ENCODE data around the gene UNC5C. TPM values are rescaled to one million over a fixed set of nuclear protein-coding genes. Genes with fewer than 3 reads are reported as not detected.

The UNC5C gene
- total and polyA plus RNA-seq, 2 of the 8 experiments (the other 6 are each of a cell fraction or from before 2014, with no cell fraction given), result 0.30 to 1.3 TPM

- Histone ChIP-seq H3K18ac (ENCODE audit: extremely low read depth, low read length) (no peak overlapping the region), H3K4me3 (ENCODE audit: extremely low read depth in 1 of 4, insufficient read depth in 2 of 4, low read depth in 3 of 4, low read length in 4 of 4) (no peak overlapping the region), H3K23ac (ENCODE audit: insufficient read length) (no peak overlapping the region), H3K23me2 (ENCODE audit: low read depth, low read length) (no peaks in the 10 kb centered on the region), H3K56ac (replicated peaks; ENCODE audit: insufficient read length, low read depth, low read length) (no peak overlapping the region), H2AK5ac (ENCODE audit: low read depth, low read length) (no peak overlapping the region), H3K27me3 (replicated peaks in 1 of 4; ENCODE audit: control insufficient read depth in 3 of 4, extremely low read depth in 1 of 4, insufficient read depth in 3 of 4, low read length in 3 of 4) (no peaks in the 10 kb centered on the region), H3K4me2 (ENCODE audit: insufficient read depth in 1 of 2, low read depth in 2 of 2, low read length in 2 of 2) (no peak overlapping the region), H3K4ac (replicated peaks; ENCODE audit: insufficient read length, low read depth, low read length) (no peak overlapping the region), H3K14ac (ENCODE audit: insufficient read length) (no peak overlapping the region), H2AFZ (ENCODE audit: low read length) (no peak overlapping the region), H4K91ac (replicated peaks; ENCODE audit: insufficient read length, low read length) (no peak overlapping the region), H3K9ac (replicated peaks in 1 of 4; ENCODE audit: extremely low read depth in 1 of 4, low read depth in 3 of 4, low read length in 3 of 4) (no peak overlapping the region), H2BK15ac (ENCODE audit: low read length) (no peak overlapping the region), H3K79me2 (ENCODE audit: control insufficient read depth in 1 of 2, insufficient read depth in 2 of 2, low read length in 2 of 2) (no peaks in the 10 kb centered on the region), H3K79me1 (ENCODE audit: low read depth, low read length) (no peaks in the 10 kb centered on the region), H3K36me3 (ENCODE audit: control insufficient read depth in 2 of 4, insufficient read depth in 4 of 4, low read length in 3 of 4) (no peaks in the 10 kb centered on the region), H4K8ac (ENCODE audit: extremely low read depth, insufficient read depth, low read length) (no peak overlapping the region), H2BK20ac (ENCODE audit: low read length) (no peak overlapping the region), H3K27ac (ENCODE audit: low read depth, low read length) (no peak overlapping the region), H2BK12ac (ENCODE audit: low read depth, low read length) (no peak overlapping the region), H2BK5ac (ENCODE audit: low read depth, low read length) (no peak overlapping the region), H3K9me3 (ENCODE audit: insufficient read depth in 2 of 2, low read depth in 1 of 2, low read length in 1 of 2) (no peaks in the 10 kb centered on the region), H3K4me1 (replicated peaks in 1 of 4; ENCODE audit: control insufficient read depth in 3 of 4, insufficient read depth in 4 of 4, low read length in 3 of 4) (no peaks in the 10 kb centered on the region), H4K20me1 (replicated peaks in 1 of 2; ENCODE audit: control insufficient read depth in 1 of 2, insufficient read depth in 2 of 2, low read length in 2 of 2) (no peaks in the 10 kb centered on the region), H4K5ac (ENCODE audit: insufficient read length, low read depth, low read length) (no peak overlapping the region), H2BK120ac (replicated peaks; ENCODE audit: low read depth, low read length) (no peak overlapping the region)
- no peak for DNase-seq (ENCODE audit: low read depth in 1 of 2, low spot score in 2 of 2)
- ChIA-PET CTCF (ENCODE audit: partially characterized antibody) (no interaction called here), POLR2A (ENCODE audit: partially characterized antibody) (no interaction called here)
- WGBS, 2 experiments (ENCODE audit: extremely low coverage in 1 of 2, insufficient coverage in 1 of 2, insufficient read length in 1 of 2, insufficient replicate concordance in 2 of 2, low coverage in 1 of 2, low lambda C conversion rate in 2 of 2, missing lambda C conversion rate in 1 of 2), result 89% methylated on average over 1 of the region's 1 CpG; no CpG with 5 or more reads in 1 of the 2 experiments
- TF ChIP-seq PHF8 (conservative IDR thresholded peaks at IDR 0.05; ENCODE audit: low read depth, low read length), result no peak
- no peak for TF ChIP-seq BACH1 (IDR thresholded peaks at IDR 0.05; ENCODE audit: low read length)
- no peak for TF ChIP-seq EZH2 (IDR thresholded peaks at IDR 0.05; ENCODE audit: low read depth, low read length, severe bottlenecking)
- no peak for TF ChIP-seq USF2 (IDR thresholded peaks at IDR 0.05; ENCODE audit: low read length)
- no peak for TF ChIP-seq SIN3A (conservative IDR thresholded peaks at IDR 0.05 in 1 of 2, IDR thresholded peaks at IDR 0.05 in 1 of 2; ENCODE audit: low read depth in 1 of 2, low read length in 2 of 2)
- no peak for TF ChIP-seq CHD1 (IDR thresholded peaks at IDR 0.05; ENCODE audit: low read depth, low read length)
- no peak for TF ChIP-seq BCL11A (IDR thresholded peaks at IDR 0.05; ENCODE audit: low read depth in 2 of 2, low read length in 2 of 2)
- no peak for TF ChIP-seq ASH2L (IDR thresholded peaks at IDR 0.05; ENCODE audit: low read length)
- no peak for TF ChIP-seq CTBP2 (IDR thresholded peaks at IDR 0.05; ENCODE audit: borderline replicate concordance, insufficient read depth, insufficient read length, low read length)
- no peak for TF ChIP-seq CBX5 (IDR thresholded peaks at IDR 0.05; ENCODE audit: low read depth, low read length)
- TF ChIP-seq HDAC6 (IDR thresholded peaks at IDR 0.05; ENCODE audit: low read depth, low read length), result no peak
- no peak for TF ChIP-seq NANOG (IDR thresholded peaks at IDR 0.05; ENCODE audit: insufficient read depth, low read depth, low read length, poor library complexity, severe bottlenecking)
- no peak for TF ChIP-seq EGR1 (IDR thresholded peaks at IDR 0.05; ENCODE audit: borderline replicate concordance, low read depth, low read length)
- TF ChIP-seq KDM1A (IDR thresholded peaks at IDR 0.05; ENCODE audit: borderline replicate concordance, low read length), result no peak
- no peak for FAIRE-seq
Measured at GRCh38 chr4:95263960-95264359, 284.8 kb downstream of the UNC5C start.
